Sigmoid colon (tissue), 7 donors: ENCODE measurements around the gene CHTF8. TPM values are rescaled to one million over a fixed set of nuclear protein-coding genes. Genes with fewer than 3 reads are reported as not detected.

Experiments used
- DNase-seq: peaks from one replicate; pipeline ENCODE4 v3.0.0-alpha.2; 2019
- H3K27ac ChIP-seq, 4 donors: fragments of 200-600 bp; sonication (generic); one replicate each; pipeline ENCODE4 v1.5.1; 2016 to 2019; ENCODE audit warnings: mild to moderate bottlenecking in 1 of 4
- H3K27me3 ChIP-seq, 3 donors: fragments of 200-600 bp; sonication (generic); one replicate each; pipeline ENCODE4 v1.5.1; 2019; ENCODE audit warnings: mild to moderate bottlenecking in 1 of 3
- H3K36me3 ChIP-seq, 4 donors: fragments of 200-600 bp; sonication (generic); one replicate each; pipeline ENCODE4 v1.5.1; 2016 to 2019
- H3K4me1 ChIP-seq, 4 donors: fragments of 200-600 bp; sonication (generic); one replicate each; pipeline ENCODE4 v1.5.1; 2017 to 2019
- H3K4me3 ChIP-seq, 4 donors: fragments of 200-600 bp; sonication (generic); one replicate each; pipeline ENCODE4 v1.5.1; 2017 to 2019; ENCODE audit warnings: mild to moderate bottlenecking in 2 of 4, moderate library complexity in 1 of 4
- H3K9me3 ChIP-seq, 4 donors: fragments of 200-600 bp in 3 of 4; sonication (generic) in 3 of 4; one replicate each; pipeline versions ENCODE4 v1.5.1 to v1.6.1; 2013 to 2019
- EP300 ChIP-seq, 4 donors: sonication (generic); formaldehyde crosslinking; IDR thresholded peaks; one replicate each; pipeline ENCODE4 v1.6.1; 2017; ENCODE audit warnings: antibody characterized with exemption in 4 of 4
- POLR2A ChIP-seq, 2 donors: fragments of 450-650 bp; IDR thresholded peaks; one replicate each; pipeline ENCODE4 v1.6.1; 2016; ENCODE audit warnings: antibody characterized with exemption in 2 of 2, mild to moderate bottlenecking in 2 of 2, moderate library complexity in 2 of 2
- POLR2AphosphoS5 ChIP-seq, 4 donors: sonication (generic); formaldehyde crosslinking; IDR thresholded peaks; one replicate each; pipeline ENCODE4 v1.6.1; 2017; ENCODE audit warnings: antibody characterized with exemption in 4 of 4
- WGBS, 2 donors: extraction: QIAGEN DNeasy Blood & Tissue Kit; methylation state at CpG; one replicate each; pipeline ENCODE4 v1.1.7; 2013; 5-methylcytosine and 5-hydroxymethylcytosine counted together
- intact Hi-C: fragments of 100-400 bp; cut with DNase I; formaldehyde crosslinking; loops from one replicate; pipeline ENCODE4 v1.15.1; 2023
- polyA plus RNA-seq, 3 donors: library from polyadenylated mRNA; stranded (reverse); fragments of 200-250 nt; gene quantifications; one replicate each; pipeline ENCODE4 v1.2.3, GENCODE V29; 2013
- total RNA-seq, 4 donors: library from RNA; depleted of rRNA; stranded (reverse); fragments of >200 nt; gene quantifications; one replicate each; pipeline ENCODE4 v1.1.0, GENCODE V29; 2016
- TF ChIP-seq, protein P1 (sequence below), 4 experiments: fragments of 450-650 bp in 3 of 4; fragments of 200-600 bp in 1 of 4; IDR thresholded peaks; one replicate each; pipeline ENCODE4 v1.5.1; 2016 to 2019; ENCODE audit warnings: antibody characterized with exemption in 4 of 4, mild to moderate bottlenecking in 3 of 4, moderate library complexity in 2 of 4
- donor health status: healthy with polysubstance abuse.
- donor health status: Bipolar disorder and iron deficiency.
- donor health status: healthy.

Gene CHTF8
- total and polyA plus RNA-seq, 7 donors, result 46.3 to 79.2 (median 61.9) TPM

- H3K4me1 ChIP-seq, result no peaks in the 10 kb centered on the region
- DNase-seq, result no peak
- TF ChIP-seq EP300 (IDR thresholded peaks at IDR 0.05), result no peak
- TF ChIP-seq POLR2AphosphoS5 (IDR thresholded peaks at IDR 0.05), result no peak
- TF ChIP-seq, protein P1, sequence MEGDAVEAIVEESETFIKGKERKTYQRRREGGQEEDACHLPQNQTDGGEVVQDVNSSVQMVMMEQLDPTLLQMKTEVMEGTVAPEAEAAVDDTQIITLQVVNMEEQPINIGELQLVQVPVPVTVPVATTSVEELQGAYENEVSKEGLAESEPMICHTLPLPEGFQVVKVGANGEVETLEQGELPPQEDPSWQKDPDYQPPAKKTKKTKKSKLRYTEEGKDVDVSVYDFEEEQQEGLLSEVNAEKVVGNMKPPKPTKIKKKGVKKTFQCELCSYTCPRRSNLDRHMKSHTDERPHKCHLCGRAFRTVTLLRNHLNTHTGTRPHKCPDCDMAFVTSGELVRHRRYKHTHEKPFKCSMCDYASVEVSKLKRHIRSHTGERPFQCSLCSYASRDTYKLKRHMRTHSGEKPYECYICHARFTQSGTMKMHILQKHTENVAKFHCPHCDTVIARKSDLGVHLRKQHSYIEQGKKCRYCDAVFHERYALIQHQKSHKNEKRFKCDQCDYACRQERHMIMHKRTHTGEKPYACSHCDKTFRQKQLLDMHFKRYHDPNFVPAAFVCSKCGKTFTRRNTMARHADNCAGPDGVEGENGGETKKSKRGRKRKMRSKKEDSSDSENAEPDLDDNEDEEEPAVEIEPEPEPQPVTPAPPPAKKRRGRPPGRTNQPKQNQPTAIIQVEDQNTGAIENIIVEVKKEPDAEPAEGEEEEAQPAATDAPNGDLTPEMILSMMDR (IDR thresholded peaks at IDR 0.05), result no peak
- no peak for TF ChIP-seq POLR2A (IDR thresholded peaks at IDR 0.05)
- H3K9me3 ChIP-seq, result no peaks in the 10 kb centered on the region
- intact Hi-C loops, result no loop called here
- H3K27ac ChIP-seq, result no peak overlapping the region
- 95 to 96% methylated on average over 16 of the region's 16 CpGs for WGBS, 2 donors
- H3K36me3 ChIP-seq, result peaks cover 0 to 5% (median 0%) of the 10 kb centered on the region in 4 donors
- no peak overlapping the region for H3K4me3 ChIP-seq
- H3K27me3 ChIP-seq, result no peaks in the 10 kb centered on the region
Observed at GRCh38 chr16:69083306-69083941, 49.0 kb downstream of the CHTF8 start.

- DNase-seq, result no peak
- Histone ChIP-seq H3K4me3 (no peak overlapping the region), H3K27ac (no peak overlapping the region), H3K27me3 (no peaks in the 10 kb centered on the region), H3K9me3 (no peaks in the 10 kb centered on the region), H3K36me3 (peaks cover 0 to 5% (median 0%) of the 10 kb centered on the region in 4 donors), H3K4me1 (no peaks in the 10 kb centered on the region)
- WGBS, 2 donors, result 94 to 99% methylated on average over 2 of the region's 2 CpGs
- intact Hi-C loops, result no loop called here
- TF ChIP-seq POLR2AphosphoS5 (IDR thresholded peaks at IDR 0.05) (no peak), EP300 (IDR thresholded peaks at IDR 0.05) (no peak), POLR2A (IDR thresholded peaks at IDR 0.05) (no peak)
- TF ChIP-seq, protein P1 (IDR thresholded peaks at IDR 0.05), result no peak
Observed at GRCh38 chr16:69079697-69080096, 52.7 kb downstream of the CHTF8 start.

DNA sequence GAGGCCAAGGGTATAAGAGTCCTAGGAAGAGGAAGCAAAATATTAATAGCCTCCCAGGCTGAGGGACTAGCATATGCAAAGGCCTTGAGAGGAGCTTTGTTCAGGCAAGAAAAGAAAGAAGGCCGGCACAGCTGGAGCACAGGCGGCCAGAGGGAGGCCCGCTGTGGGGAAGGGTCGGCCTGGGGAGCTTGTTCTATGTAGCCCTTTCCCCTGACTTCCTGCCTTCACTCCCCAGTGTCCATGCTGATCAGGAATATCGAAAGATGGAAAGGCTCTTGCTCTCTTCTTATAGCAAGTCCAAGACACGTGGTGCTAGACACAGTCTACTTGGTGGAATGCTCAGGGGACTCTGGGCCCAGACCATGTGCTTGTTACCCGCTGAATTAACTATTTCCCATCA is 54.3 kb downstream of the CHTF8 start:
- Histone ChIP-seq H3K4me1 (no peaks in the 10 kb centered on the region), H3K4me3 (no peak overlapping the region), H3K27ac (no peak overlapping the region), H3K9me3 (no peaks in the 10 kb centered on the region), H3K27me3 (no peaks in the 10 kb centered on the region), H3K36me3 (no peaks in the 10 kb centered on the region)
- TF ChIP-seq POLR2AphosphoS5 (IDR thresholded peaks at IDR 0.05) (no peak), POLR2A (IDR thresholded peaks at IDR 0.05) (no peak), EP300 (IDR thresholded peaks at IDR 0.05) (no peak)
- TF ChIP-seq, protein P1 (IDR thresholded peaks at IDR 0.05), result no peak
- DNase-seq, result no peak
- WGBS, 2 donors, result 88 to 97% methylated on average over 7 of the region's 7 CpGs
- intact Hi-C loops, result no loop called here

- DNase-seq, result no peak
- H3K36me3 ChIP-seq, result no peaks in the 10 kb centered on the region
- 91 to 93% methylated on average over 4 of the region's 4 CpGs for WGBS, 2 donors
- H3K27ac ChIP-seq, result no peak overlapping the region
- no peaks in the 10 kb centered on the region for H3K9me3 ChIP-seq
- intact Hi-C loops, result no loop called here
- H3K4me1 ChIP-seq, result no peaks in the 10 kb centered on the region
- no peaks in the 10 kb centered on the region for H3K27me3 ChIP-seq
- no peak for TF ChIP-seq POLR2AphosphoS5 (IDR thresholded peaks at IDR 0.05)
- TF ChIP-seq, protein P1 (IDR thresholded peaks at IDR 0.05), result no peak
- no peak for TF ChIP-seq POLR2A (IDR thresholded peaks at IDR 0.05)
- no peak for TF ChIP-seq EP300 (IDR thresholded peaks at IDR 0.05)
- H3K4me3 ChIP-seq, result no peak overlapping the region
Observed at GRCh38 chr16:69077251-69077650, 55.1 kb downstream of the CHTF8 start.
